ENCODE measurements around the gene ZNF628.

DNA sequence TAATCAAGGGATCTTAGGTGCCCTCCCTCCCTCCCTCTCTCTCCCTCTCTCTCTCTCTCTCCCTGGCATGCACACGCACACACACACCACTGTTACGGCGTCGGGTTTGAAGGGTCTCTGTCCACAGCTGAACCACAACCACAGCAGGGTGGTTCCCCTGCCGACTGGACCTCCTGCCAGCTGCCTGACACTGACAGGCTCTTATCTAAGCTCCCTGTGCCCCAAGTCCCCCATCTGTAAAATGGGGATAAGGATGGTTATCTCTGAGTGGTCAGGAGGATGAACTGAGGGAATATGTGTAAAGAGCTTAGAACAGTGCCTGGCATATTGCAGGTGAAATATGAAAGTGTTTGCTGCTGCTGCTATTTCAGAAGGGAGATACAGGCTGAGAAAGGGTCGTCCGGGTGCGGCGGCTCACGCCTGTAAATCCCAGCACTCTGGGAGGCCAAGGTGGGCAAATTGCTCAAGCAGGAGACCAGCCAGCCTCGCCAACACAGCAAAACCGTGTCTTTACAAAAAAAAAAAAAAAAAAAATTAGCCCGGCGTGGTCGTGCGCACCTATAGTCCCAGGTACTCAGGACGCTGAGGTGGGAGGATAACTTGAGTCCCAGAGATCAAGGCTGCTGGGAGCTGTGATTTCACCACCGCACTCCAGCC, 32.5 kb upstream of the ZNF628 start:
- TF ChIP-seq, protein P1, sequence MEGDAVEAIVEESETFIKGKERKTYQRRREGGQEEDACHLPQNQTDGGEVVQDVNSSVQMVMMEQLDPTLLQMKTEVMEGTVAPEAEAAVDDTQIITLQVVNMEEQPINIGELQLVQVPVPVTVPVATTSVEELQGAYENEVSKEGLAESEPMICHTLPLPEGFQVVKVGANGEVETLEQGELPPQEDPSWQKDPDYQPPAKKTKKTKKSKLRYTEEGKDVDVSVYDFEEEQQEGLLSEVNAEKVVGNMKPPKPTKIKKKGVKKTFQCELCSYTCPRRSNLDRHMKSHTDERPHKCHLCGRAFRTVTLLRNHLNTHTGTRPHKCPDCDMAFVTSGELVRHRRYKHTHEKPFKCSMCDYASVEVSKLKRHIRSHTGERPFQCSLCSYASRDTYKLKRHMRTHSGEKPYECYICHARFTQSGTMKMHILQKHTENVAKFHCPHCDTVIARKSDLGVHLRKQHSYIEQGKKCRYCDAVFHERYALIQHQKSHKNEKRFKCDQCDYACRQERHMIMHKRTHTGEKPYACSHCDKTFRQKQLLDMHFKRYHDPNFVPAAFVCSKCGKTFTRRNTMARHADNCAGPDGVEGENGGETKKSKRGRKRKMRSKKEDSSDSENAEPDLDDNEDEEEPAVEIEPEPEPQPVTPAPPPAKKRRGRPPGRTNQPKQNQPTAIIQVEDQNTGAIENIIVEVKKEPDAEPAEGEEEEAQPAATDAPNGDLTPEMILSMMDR (IDR thresholded peaks at IDR 0.05), result no peak
- no peak for TF ChIP-seq ZFX (IDR thresholded peaks at IDR 0.05; ENCODE audit: borderline replicate concordance)

All from 22Rv1 (cell line).